MM.1S (cell line): ENCODE data around the gene MARCO.

Experiments used
- CTCF ChIP-seq: fragments of 300-600 bp; sonication (generic); IDR thresholded peaks from 2 replicates; pipeline ENCODE4 v1.5.1; 2016; ENCODE audit warnings: antibody characterized with exemption, low read length, mixed read lengths
- EZH2 ChIP-seq: fragments of 300-600 bp; sonication (generic); optimal IDR thresholded peaks from 2 replicates; pipeline ENCODE3; 2017; ENCODE audit warnings: low read depth, mild to moderate bottlenecking, antibody characterized with exemption, low read length, mixed read lengths
- EZH2phosphoT487 ChIP-seq: fragments of 300-600 bp; sonication (generic); IDR thresholded peaks from 2 replicates; pipeline ENCODE4 v1.6.1; 2018; ENCODE audit warnings: antibody characterized with exemption, low read length

GRCh38 chr2:119026890-119027289 lies 84.9 kb downstream of the MARCO start:
- TF ChIP-seq CTCF (no peak), EZH2 (no peak), EZH2phosphoT487 (no peak)
